HEK293 (cell line): ENCODE results near the gene DSCAML1.

ENCODE experiments used
- CTCF ChIA-PET: fragments of 350-600 bp; formaldehyde crosslinking; extraction: SDS; loops from one replicate; lab custom pipeline; 2021; ENCODE audit warnings: antibody characterized with exemption; lab: Yijun Ruan, JAX
- POLR2A ChIA-PET: fragments of 300-600 bp; formaldehyde crosslinking; extraction: SDS; loops from one replicate; lab custom pipeline; 2020; ENCODE audit warnings: antibody characterized with exemption, inconsistent platforms; lab: Yijun Ruan, JAX
- H3K27ac ChIP-seq: fragments of 200-500 bp; sonication (Bioruptor generic); 2 replicates; pipeline ENCODE4 v1.5.1; 2014; ENCODE audit warnings: low read depth, low read length, control low read depth, inconsistent platforms; ENCODE audit errors: extremely low read depth
- H3K36me3 ChIP-seq, 2 experiments: fragments of 200-500 bp in 1 of 2; sonication (Bioruptor generic) in 1 of 2; 1 replicate in 1 of 2; 2 replicates in 1 of 2; pipeline ENCODE4 v1.5.1; 2014 to 2017; ENCODE audit warnings: inconsistent platforms in 2 of 2, low read length in 2 of 2; ENCODE audit not compliant: control insufficient read depth in 2 of 2, insufficient read depth in 1 of 2
- H3K4me1 ChIP-seq: fragments of 200-500 bp; sonication (Bioruptor generic); 2 replicates; pipeline ENCODE4 v1.5.1; 2014; ENCODE audit warnings: mild to moderate bottlenecking, low read length, inconsistent platforms; ENCODE audit not compliant: control insufficient read depth, insufficient read depth
- H3K4me3 ChIP-seq: 2 replicates; pipeline ENCODE4 v1.5.1; 2011; ENCODE audit warnings: low read depth, mild to moderate bottlenecking, control low read depth, low read length, moderate library complexity
- H3K9me3 ChIP-seq: fragments of 200-500 bp; sonication (Bioruptor generic); 2 replicates; pipeline ENCODE4 v1.5.1; 2014; ENCODE audit warnings: low read depth, low read length, inconsistent platforms; ENCODE audit not compliant: control insufficient read depth, insufficient read depth
- INSM2 ChIP-seq: fragments of 450-650 bp; formaldehyde crosslinking; IDR thresholded peaks from 2 replicates; pipeline ENCODE4 v1.5.1; 2016; ENCODE audit warnings: missing biosample characterization, missing genetic modification characterization
- PATZ1 ChIP-seq: fragments of 450-650 bp; formaldehyde crosslinking; IDR thresholded peaks from 2 replicates; pipeline ENCODE4 v1.5.1; 2016; ENCODE audit warnings: missing biosample characterization, missing genetic modification characterization
- PRDM1 ChIP-seq: fragments of 450-650 bp; formaldehyde crosslinking; IDR thresholded peaks from 2 replicates; pipeline ENCODE4; 2016; ENCODE audit warnings: missing biosample characterization, missing genetic modification characterization
- PRDM2 ChIP-seq: fragments of 450-650 bp; formaldehyde crosslinking; IDR thresholded peaks from 2 replicates; pipeline ENCODE4 v1.5.1; 2016; ENCODE audit warnings: missing biosample characterization, missing genetic modification characterization, borderline replicate concordance
- REST ChIP-seq: fragments of 450-650 bp; formaldehyde crosslinking; IDR thresholded peaks from 2 replicates; pipeline ENCODE4 v1.5.1; 2016; ENCODE audit warnings: missing biosample characterization, missing genetic modification characterization
- SCRT1 ChIP-seq: fragments of 450-650 bp; formaldehyde crosslinking; IDR thresholded peaks from 2 replicates; pipeline ENCODE4 v1.5.1; 2016; ENCODE audit warnings: missing biosample characterization, missing genetic modification characterization, borderline replicate concordance
- SP2 ChIP-seq: fragments of 450-650 bp; formaldehyde crosslinking; IDR thresholded peaks from 2 replicates; pipeline ENCODE4 v1.5.1; 2016; ENCODE audit warnings: missing biosample characterization, missing genetic modification characterization
- ZNF404 ChIP-seq: fragments of 450-650 bp; formaldehyde crosslinking; IDR thresholded peaks from 2 replicates; pipeline ENCODE4 v1.5.1; 2017; ENCODE audit warnings: missing biosample characterization, missing genetic modification characterization
- ZNF426 ChIP-seq: fragments of 450-650 bp; formaldehyde crosslinking; IDR thresholded peaks from 2 replicates; pipeline ENCODE4 v1.5.1; 2017; ENCODE audit warnings: missing biosample characterization, missing genetic modification characterization, mild to moderate bottlenecking, inconsistent platforms, moderate library complexity
- ZNF558 ChIP-seq: fragments of 450-650 bp; formaldehyde crosslinking; IDR thresholded peaks from 2 replicates; pipeline ENCODE4 v1.5.1; 2016; ENCODE audit warnings: missing biosample characterization, missing genetic modification characterization
- ZNF76 ChIP-seq: fragments of 450-650 bp; formaldehyde crosslinking; IDR thresholded peaks from 2 replicates; pipeline ENCODE4; 2016; ENCODE audit warnings: low read depth, missing biosample characterization, missing genetic modification characterization, borderline replicate concordance
- ZSCAN16 ChIP-seq: fragments of 450-650 bp; formaldehyde crosslinking; IDR thresholded peaks from 2 replicates; pipeline ENCODE4 v1.5.1; 2016; ENCODE audit warnings: missing biosample characterization, missing genetic modification characterization
- ZXDB ChIP-seq: fragments of 450-650 bp; formaldehyde crosslinking; IDR thresholded peaks from 2 replicates; pipeline ENCODE4 v1.5.1; 2016; ENCODE audit warnings: missing biosample characterization, missing genetic modification characterization
- TF ChIP-seq, protein P1 (sequence below): fragments of 450-650 bp; formaldehyde crosslinking; IDR thresholded peaks from 2 replicates; pipeline ENCODE4 v1.5.1; 2016; ENCODE audit warnings: missing biosample characterization, missing genetic modification characterization, borderline replicate concordance

The DSCAML1 gene

GRCh38 chr11:117601006-117601708 is 195.9 kb downstream of the DSCAML1 start (continued):
- no peak for TF ChIP-seq PRDM2
- no peak for TF ChIP-seq ZSCAN16 (tag by site-specific recombination)
- no peak for TF ChIP-seq SCRT1 (tag by site-specific recombination)
- TF ChIP-seq, protein P1, sequence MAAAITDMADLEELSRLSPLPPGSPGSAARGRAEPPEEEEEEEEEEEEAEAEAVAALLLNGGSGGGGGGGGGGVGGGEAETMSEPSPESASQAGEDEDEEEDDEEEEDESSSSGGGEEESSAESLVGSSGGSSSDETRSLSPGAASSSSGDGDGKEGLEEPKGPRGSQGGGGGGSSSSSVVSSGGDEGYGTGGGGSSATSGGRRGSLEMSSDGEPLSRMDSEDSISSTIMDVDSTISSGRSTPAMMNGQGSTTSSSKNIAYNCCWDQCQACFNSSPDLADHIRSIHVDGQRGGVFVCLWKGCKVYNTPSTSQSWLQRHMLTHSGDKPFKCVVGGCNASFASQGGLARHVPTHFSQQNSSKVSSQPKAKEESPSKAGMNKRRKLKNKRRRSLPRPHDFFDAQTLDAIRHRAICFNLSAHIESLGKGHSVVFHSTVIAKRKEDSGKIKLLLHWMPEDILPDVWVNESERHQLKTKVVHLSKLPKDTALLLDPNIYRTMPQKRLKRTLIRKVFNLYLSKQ (tag by site-specific recombination) = no peak

DNA sequence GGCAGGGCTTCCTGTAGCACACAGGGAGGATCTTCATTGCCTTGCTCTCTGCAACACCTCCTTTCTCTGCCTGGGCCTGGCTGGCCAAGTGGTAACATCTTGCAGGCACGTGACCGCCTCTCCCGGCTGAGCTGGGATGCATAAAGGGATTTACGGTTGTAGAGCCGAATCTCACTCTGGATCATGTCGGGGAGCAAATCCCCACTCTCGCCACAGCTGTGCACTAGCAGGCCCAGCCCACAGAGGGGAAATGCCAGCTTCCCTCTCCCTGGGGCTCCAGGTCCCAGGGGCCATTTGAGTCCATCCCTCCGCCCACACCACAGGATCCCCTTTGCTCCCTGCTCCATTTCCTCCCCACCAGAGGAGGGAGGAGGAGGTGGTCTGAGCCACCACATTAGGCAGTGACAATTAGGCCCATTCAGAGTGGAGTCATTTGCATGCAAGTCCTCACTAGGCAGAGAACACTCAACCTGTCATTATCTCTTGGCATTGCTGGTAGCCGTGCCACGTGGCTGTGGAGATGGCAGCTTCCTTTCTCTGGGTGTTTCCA is 196.7 kb downstream of the DSCAML1 start:
- TF ChIP-seq SP2 (tag by site-specific recombination) (no peak), INSM2 (tag by site-specific recombination) (no peak), PRDM1 (no peak), PATZ1 (tag by site-specific recombination) (no peak)
- Histone ChIP-seq H3K36me3 (no peaks in the 10 kb centered on the region), H3K4me3 (no peak overlapping the region), H3K27ac (no peak overlapping the region), H3K9me3 (no peaks in the 10 kb centered on the region), H3K4me1 (no peaks in the 10 kb centered on the region)
- ChIA-PET POLR2A (no interaction called here), CTCF (interaction anchor here (0.6 kb wide), 1 partner anchor 207 kb away, joined by 3 read pairs; no protein-coding TSS in a partner anchor)

DNA sequence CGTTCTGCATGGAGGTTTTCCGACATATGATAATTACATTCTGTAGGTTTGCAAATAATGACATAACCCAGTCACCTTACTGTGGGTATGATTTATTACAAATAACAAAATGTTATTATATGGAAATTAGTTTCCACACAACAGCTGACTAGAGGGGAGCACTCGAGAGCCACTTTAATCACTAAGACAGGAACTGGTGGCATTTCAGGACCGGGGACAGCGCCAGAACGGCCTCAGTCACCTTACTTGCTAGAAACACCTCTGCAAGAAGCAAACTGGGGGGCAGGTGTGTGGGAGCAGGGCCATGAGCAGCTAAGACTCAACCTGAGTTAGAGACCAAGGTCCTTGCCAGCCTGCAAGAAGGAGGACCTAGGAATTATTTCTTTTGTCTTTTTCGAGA is 199.9 kb downstream of the DSCAML1 start:
- no peak overlapping the region for H3K4me3 ChIP-seq
- no peak overlapping the region for H3K27ac ChIP-seq
- H3K9me3 ChIP-seq = no peaks in the 10 kb centered on the region
- ChIA-PET POLR2A (no interaction called here), CTCF (interaction anchor here (0.6 to 1.2 kb wide), 2 partner anchors 136 to 171 kb away, joined by 4 read pairs; no protein-coding TSS in a partner anchor)
- no peaks in the 10 kb centered on the region for H3K36me3 ChIP-seq
- H3K4me1 ChIP-seq = no peaks in the 10 kb centered on the region
- TF ChIP-seq ZNF76 (tag by site-specific recombination) (no peak), REST (tag by site-specific recombination) (peak; percentile 94), ZNF558 (tag by site-specific recombination) (no peak), ZNF426 (tag by site-specific recombination) (no peak), ZNF404 (tag by site-specific recombination) (no peak), ZXDB (tag by site-specific recombination) (no peak)
